NCI-H69 (cell line): Measurements from ENCODE around the gene TUFM.
"Not testable (repeated sequence)": the region's sequence is repeated elsewhere in the genome, so short reads cannot be mapped to it uniquely, and the experiment has no call there.

Experiments
- DNase-seq: peaks from one replicate; lab custom pipeline; 2025; lab: John Stamatoyannopoulos, UW

The TUFM gene

DNA sequence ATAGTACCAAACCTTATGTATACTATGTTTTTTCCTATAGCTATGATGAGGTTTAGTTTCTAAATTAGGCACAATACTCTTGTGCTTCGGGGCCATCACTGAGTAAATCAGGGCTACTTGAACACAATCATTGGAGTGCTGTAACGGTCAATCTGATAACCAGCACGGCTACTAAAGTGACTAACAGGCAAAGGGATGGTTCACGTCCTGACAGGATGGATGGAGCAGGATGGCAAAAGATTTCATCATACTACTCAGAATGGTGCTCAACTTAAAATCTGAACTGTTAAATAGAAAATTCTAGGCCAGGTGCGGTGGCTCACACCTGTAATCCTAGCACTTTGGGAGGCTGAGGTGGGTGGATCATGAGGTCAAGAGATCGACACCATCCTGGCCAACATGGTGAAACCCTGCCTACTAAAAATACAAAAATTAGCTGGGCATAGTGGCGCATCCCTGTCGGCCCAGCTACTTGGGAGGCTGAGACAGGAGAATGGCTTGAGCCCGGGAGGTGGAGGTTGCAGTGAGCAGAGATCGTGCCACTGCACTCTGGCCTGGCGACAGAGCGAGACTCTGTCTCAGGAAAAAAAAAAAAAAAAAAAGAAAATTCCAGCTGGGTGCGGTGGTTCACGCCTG is 7.0 kb downstream of the TUFM start:
- no peak for DNase-seq

DNA sequence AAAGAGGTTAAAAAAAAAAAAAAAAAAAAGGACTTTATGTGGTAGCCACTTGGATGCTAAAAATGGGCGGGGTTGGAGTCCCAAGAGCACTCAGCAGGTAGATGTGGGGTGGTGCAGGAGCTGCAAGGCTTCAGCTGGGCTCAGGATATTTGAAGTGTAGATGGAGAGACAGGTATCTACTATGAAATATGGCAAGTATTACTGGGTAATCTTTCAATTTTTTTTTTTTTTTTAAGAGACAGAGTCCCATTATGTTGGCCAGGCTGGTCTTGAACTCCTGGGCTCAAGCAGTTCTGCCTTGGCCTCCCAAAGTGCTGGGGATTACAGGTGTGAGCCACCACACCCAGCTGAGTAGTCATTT is 7.6 kb downstream of the TUFM start:
- DNase-seq = no peak

DNA sequence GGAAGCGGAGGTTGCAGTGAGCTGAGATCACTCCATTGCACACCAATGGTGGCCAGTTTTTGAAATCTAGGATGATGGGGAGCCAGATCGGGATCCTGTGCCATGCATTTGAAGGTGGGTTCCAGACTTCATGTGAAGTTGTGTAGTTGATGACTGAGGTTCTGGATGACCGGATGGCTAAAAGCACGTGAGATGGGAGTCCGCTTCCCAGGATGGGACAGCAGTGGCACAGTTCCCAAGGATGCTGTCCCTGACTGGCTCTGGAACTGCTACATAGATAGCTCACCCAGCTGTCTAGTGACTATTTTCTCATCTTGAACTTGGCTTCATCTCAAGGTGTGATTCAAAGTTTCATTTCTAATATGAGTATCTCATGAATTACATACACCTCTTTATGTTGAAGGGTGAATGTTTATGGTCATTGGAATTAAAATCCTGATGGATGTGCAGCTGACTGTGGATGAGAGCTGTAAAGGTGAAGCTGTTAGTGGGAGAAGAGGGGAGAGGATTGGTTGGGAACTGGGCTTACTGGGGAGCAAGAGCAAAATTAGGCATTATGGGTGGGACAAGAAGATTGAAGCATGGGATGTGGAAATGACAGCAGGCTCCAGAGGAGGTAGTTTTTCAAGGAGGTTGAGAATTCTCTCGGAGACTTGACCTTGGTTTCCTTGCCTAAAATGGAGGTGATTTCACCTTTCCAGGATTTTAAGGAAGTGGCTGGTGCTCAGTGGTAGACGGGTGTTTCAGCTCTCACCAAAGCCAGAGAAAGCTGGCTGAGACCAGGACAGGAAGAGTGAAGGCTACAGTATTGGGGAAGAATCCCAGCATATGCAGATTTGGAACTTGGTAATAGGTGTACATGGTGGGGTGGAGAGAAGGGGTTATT is 8.2 kb downstream of the TUFM start:
- no peak for DNase-seq

DNA sequence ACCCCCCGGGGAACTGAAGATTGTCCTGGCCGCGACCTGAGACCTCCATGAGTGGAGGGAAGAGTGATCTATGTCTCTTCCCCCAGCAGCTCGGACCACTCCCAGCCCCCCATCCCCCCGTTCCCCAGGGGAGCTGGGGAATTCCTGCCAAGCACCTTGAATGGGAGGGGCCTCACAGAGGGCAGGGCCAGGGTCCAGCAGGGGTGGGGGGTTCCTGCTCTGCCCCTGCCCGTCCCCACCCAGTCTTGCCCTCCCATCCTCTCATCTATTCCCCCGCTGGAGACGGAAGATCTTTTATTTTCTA is 9.4 kb downstream of the TUFM start:
- DNase-seq = no peak

DNA sequence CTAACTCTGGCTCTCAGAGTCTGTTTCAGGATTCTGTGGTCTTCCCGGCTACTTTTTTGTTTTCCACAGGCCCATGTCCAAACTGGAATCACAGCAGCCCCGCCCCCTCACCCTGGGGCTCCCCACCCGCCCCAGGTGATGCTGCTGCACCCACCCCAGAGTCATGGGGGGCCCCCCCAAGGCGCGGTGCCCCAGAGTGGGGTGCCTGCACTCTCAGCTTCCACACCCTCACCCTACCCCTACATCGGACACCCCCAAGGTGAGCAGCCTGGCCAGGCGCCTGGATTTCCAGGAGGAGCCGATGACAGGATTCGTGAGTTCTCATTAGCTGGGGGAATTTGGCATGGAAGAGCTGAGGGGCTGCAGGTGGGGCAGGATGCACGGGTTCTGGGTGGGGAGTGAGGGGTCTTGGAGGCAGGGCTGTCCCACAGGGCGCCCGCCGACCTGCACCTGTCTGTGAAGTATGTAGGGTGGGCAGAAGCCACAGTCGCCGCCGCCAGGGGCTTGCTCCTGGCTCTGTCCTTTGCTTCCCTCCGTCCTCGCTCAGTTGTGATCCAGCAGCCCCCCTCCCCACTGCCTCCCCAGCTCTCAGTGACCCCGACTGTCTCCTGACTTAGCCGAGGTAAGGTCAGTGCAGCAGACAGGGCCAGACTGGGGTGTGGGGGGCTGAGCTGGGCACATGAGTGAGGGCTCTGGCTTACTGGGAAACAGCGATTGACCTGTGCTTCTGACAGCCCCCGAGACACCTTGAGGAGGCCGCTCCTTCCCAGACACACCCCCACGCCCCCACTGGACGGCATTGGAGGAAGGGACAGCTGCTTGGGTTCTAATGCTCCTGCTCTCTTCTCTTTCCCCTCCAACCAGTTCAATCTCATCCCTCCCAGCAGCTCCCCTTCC is 10.0 kb downstream of the TUFM start:
- no peak for DNase-seq

DNA sequence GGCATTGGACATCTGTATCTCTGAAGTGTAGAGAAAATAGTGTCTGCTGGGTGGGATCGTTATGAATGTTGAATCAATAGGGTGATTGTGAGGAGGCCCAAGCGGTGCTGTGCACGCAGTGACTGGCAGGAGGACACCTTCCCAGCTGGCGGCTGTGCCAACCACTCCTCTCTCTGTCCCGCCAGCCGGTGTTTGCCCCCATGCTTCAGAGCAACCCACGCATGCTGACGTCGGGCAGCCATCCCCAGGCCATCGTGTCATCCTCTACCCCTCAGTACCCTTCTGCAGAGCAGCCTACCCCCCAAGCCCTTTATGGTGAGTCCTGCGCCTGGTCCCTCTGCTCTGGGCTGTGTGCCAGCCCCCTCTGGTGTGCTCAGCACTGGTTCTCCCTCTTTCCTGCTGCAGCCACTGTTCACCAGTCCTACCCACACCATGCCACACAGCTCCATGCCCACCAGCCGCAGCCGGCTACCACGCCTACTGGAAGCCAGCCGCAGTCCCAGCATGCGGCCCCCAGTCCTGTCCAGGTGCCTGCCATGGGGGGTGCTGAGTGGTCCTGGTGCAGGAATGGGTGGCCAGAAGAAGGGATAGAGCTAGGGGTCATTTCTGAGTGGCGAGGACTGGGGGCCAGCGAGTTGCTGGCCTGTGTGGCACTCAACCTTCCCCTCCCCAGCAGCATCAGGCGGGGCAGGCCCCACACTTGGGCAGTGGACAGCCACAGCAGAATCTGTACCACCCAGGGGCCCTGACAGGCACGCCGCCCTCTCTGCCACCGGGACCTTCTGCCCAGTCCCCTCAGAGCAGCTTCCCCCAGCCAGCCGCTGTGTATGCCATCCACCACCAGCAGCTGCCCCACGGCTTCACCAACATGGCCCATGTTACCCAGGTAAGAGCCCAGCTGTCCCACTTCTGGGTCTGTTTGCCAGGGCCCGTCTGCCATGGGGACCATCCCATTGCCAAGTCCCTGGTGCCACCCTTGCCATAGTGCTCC is 11.0 kb downstream of the TUFM start:
- no peak for DNase-seq

DNA sequence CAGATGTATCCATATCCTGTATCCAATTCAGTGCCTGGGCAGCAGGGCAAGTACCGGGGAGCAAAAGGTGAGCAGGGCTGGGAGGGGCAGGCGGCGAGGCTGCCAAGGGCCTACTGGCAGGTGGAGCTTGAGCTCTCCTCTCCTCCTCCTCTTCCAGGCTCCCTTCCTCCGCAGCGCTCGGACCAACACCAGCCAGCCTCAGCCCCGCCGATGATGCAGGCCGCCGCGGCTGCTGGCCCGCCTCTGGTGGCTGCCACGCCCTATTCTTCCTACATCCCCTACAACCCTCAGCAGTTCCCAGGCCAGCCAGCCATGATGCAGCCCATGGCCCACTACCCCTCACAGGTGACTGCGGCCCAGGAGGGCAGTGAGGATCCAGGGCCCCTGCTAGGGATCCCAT is 11.8 kb downstream of the TUFM start:
- DNase-seq = no peak

DNA sequence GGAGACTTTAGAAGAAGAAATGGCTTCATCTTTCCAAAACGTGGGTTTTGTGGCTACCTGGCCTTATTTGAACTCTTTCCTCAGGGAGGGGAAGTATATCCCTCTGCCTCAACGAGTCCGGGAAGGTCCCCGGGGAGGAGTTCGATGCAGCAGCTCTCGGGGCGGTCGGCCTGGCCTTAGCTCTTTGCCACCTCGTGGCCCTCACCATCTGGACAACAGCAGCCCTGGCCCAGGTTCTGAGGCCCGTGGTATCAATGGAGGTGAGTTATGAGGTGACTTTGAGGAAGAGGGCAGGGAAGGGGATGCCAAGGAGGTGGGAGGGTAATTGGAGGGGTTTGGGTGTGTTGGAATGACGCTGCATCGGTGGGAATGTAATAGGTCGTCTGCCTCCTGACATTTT is 15.6 kb downstream of the TUFM start:
- DNase-seq = no peak

DNA sequence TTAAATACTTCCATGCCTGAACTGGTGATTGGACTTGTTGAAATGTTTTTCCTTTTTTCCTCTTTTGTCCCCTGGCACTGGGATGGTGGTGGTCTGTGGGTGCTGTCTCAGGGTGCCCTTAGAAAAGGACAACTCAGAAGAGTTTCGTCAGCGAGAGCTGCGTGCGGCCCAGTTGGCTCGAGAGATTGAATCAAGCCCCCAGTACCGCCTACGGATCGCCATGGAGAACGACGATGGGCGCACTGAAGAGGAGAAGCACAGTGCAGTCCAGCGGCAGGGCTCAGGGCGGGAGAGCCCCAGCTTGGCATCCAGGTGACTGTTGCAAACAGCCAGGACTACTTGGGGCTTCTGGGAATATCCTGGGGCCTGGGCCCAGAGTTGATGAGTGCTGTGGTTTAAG is 16.4 kb downstream of the TUFM start:
- DNase-seq = no peak

DNA sequence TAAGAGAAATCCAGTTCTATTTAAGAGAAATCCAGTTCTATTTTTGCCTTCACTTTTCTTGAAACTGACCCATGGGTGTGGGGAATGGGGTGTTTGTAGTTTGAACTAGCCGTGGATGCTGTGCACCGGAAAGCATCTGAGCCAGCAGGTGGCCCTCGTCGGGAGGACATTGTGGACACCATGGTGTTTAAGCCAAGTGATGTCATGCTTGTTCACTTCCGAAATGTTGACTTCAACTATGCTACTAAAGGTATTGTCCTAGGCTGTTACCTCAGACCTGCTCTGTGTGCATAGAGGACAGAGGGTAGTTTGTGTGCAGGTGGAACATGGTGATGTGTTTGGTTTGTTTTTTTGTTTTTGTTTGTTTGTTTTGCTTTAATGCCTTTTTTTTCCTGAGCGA is 20.0 kb downstream of the TUFM start:
- DNase-seq = no peak

DNA sequence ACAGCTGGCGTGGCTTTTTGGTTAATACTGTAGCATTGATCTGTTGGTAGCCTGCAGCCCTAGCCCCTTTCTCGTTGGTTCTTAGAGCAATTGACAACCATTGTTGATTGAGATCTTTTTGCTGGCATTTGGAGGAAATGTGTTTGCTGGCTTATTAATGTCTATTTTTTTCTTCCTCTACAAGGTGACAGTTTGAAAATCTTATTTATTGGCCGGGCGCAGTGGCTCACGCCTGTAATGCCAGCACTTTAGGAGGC is 21.5 kb downstream of the TUFM start:
- DNase-seq = no peak

DNA sequence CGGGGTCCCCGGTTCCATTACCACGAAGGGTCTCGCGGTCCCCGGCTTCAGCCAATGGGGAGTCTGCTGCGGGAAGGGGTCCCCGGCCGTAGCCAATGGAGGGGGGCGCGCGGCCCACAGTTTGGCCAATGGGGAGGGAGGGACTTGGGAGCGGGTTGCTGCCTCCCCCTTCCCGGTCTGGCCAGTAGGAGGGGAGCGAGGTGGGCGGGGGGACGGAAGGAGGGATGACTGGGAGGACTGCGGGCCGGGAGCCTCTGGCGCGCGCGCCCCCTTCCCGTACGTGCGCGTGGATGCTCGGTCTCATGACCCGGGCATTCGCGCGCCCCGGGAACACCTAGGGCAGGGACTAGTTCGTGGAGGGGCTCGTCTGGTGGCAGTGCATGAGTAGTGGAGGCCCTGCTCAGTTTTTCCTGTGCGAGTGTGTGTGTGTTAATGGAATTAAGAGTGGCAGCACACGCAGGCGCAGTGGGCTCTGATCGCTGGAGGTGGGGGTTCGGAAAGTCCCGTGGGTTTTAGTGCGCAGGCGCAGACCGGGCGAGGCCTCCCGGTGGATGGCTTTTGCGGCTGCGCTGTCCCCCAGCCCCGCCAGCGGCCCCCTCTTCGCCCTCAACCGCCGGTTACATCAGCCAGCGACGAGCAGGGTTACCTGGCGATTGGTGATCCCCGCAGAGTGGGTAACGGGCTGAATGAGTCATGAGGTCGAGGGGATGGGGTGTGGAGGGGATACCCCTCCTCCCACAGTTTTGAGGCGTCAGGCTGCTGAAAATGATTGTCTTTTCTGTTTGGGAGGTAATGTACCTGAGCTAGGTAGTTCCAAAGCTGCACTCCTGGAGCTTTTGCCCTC is 22.1 kb downstream of the TUFM start:
- peak; percentile 99 for DNase-seq

DNA sequence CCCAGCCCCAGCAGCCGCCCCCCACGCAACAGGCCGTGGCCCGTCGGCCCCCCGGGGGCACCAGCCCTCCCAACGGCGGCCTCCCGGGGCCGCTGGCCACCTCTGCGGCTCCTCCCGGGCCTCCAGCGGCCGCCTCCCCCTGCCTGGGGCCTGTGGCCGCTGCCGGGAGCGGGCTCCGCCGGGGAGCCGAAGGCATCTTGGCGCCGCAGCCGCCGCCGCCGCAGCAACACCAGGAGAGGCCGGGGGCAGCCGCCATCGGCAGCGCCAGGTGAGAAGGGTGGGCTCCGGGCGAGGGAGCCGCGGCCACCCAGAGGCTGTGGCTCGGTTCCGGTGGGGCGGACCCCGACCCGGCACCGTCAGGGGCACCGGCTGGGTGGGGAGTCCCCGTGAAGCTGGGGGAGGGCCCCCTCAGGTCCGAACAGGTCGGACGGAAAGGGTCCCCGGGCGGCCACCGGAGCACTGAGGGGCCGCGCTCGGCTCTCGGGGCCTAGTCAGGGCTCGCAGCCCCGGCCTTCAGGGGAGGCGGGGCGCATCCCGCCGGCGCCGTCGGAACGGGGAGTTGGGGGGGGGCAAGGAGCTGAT is 22.8 kb downstream of the TUFM start:
- DNase-seq = no peak

DNA sequence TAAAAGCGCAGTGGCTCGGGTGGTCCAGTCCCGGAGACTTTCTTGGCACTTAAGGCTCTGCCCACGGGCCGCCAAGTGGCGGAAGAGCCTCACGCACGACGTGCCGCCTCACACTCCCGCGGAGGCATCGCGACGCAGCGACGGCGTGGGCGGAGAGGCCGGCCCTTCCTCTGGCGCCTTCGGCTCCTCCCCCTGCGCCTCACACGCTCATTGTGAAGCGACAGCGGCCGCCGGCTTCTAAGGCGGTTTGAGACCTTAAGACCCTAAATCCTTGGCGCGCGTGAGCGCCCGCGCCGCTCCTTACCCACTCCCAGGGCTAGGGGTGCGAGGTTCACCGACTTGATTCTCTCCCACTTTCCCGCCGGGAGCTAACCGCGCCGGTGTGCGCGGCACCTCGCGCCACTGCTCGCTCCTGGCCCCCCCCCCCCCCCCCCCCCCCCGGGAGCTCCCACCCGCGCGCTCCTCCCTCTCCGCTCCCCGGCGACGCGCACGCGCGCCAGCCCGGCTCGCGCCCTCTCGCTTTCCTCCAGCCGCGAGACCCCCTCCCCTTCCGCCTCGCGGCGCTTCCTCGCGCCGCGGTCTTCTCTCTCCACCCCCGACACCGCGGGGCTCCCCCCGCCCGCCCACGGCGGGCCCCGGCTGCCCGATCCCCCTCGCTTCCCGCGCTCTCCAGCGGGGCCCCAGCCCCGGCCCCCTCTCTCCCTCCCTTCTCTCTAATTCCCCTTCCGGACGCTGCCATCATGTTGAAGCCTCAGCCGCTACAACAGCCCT is 23.4 kb downstream of the TUFM start, which contains the start of gene ATXN2L:
TSS of gene ATXN2L (plus strand) at position 480 of the 771 bp plus-strand sequence. CDS start at position 741, 261 bp downstream.
- DNase-seq = peak; percentile 99

DNA sequence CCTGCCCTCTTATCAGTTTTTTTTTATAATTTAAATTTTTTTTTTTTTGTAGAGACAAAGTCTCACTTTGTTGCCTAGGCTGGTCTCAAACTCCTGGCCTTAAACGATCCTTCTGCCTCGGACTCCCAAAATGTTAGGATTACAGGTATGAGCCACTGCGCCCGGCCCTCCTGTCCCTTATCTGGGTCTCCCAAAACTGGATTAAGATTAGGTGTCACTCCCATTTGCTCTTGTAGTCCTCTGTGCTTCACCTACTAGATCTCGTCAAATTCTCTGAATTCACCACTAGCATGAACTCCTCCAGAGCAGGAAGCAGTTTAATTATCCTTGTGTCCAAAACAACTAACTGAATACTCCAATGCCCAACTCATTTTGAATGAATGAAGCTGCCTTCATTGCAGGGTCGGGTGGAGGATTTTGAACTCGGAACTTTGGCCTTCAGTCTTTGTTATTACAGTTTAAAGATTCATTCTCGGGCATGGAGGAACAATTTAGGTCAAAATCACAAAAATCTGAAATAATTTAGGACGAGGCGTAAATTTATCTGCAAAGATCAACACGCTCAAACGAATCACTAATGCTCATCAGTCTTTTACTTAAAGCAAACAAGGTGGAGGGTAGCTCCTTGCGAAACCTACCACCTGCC is 24.2 kb downstream of the TUFM start:
- peak; percentile 41 for DNase-seq

DNA sequence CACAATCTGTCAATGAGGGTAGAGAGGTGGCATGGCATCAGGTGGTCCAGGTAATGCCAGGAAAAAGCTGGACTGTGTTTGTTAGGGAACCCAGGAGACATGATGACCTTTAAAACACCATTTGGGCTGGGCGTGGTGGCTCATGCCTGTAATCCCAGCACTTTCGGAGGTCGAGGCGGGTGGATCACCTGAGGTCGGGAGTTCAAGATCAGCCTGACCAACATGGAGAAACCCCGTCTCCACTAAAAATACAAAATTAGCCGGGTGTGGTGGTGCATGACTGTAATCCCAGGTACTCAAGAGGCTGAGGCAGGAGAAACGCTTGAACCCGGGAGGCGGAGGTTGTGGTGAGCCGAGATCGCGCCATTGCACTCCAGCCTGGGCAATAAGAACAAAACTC is 25.6 kb downstream of the TUFM start:
- DNase-seq = not testable (repeated sequence)

DNA sequence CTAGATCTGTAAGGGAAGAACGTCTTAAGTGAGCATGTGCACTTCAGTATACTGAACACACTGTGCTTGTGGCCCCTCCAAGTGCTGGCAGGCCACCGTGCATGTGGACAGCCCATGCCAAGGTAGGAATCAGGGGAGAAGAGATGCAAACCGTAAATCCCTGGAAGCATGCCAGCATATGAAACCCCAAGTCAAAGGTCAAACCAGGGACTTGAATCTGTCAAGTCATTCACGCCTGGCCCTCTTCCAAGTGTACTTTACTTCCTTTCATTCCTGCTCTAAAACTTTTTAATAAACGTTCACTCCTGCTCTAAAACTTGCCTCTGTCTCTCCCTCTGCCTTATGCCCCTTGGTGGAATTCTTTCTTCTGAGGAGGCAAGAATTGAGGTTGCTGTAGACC is 26.1 kb downstream of the TUFM start:
- DNase-seq = no peak

DNA sequence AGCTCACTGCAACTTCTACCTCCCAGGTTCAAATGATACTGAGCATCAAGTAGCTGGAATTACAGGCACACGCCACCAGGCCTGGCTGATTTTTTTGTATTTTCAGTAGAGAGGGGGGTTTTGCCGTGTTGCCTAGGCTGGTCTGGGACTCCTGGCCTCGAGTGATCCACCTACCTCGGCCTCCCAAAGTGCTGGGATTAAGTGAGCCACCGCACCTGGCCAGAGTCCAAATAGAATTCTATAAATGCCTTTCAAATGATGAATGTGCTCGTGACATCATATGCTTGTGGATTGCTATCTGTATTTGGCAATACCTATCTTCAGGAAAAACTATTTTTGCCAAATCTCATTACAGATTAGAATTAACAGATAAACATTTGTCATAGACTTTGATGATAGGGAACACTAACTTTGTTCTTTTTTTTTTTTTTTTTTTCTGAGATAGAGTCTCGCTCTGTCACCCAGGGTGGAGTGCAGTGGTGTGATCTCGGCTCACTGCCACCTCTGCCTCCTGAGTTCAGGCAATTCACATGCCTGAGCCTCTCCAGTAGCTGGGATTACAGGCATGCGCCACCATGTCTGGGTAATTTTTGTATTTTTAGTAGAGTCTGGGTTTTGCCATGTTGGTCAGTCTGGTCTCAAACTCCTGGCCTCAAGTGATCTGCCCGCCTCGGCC is 38.6 kb downstream of the TUFM start:
- not testable (repeated sequence) for DNase-seq
